Uterus (tissue), 2 donors: ENCODE measurements around the gene MYOZ2.

ENCODE experiments used
- CTCF ChIP-seq, 4 experiments: fragments of 200-600 bp in 2 of 4; fragments of 450-650 bp in 2 of 4; sonication (generic) in 2 of 4; IDR thresholded peaks; one replicate each; pipeline ENCODE4 v1.5.1; 2016 to 2019; ENCODE audit warnings: antibody characterized with exemption in 4 of 4, mild to moderate bottlenecking in 2 of 4, moderate library complexity in 1 of 4
- POLR2A ChIP-seq, 2 donors: fragments of 450-650 bp; IDR thresholded peaks; one replicate each; pipeline ENCODE4 v1.6.1; 2016; ENCODE audit warnings: antibody characterized with exemption in 2 of 2, mild to moderate bottlenecking in 1 of 2, moderate library complexity in 1 of 2

GRCh38 chr4:119142833-119143232, 7.2 kb downstream of the MYOZ2 start:
- TF ChIP-seq CTCF (IDR thresholded peaks at IDR 0.05): no peak
- no peak for TF ChIP-seq POLR2A (IDR thresholded peaks at IDR 0.05)
